ENCODE results near the gene ITGAD.

The ITGAD gene

DNA sequence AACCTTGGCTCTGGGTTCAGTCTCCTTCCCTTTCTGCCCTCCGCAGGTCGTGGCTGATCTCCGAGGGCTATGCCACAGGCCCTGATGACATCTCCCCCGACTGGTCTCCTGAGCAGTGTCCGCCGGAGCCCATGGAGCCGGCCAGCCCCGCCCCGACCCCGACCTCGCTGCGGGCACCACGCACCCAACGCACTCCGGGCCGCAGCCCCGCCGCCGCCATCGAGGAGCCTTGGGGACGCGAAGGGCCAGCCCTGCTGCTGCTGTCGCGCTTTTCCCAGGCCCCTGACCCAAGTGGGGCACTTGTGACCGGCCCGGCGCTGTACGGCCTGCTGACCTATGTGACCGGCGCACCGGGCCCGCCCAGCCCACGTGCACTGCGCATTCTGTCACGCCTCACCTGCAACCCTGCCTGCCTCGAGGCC lies 71.2 kb downstream of the ITGAD start:
- H3K9me3 Mint-ChIP-seq = no peaks in the 10 kb centered on the region
- H3K27ac Mint-ChIP-seq = no peak overlapping the region
- H3K4me3 Mint-ChIP-seq = no peak overlapping the region
- peaks cover 24% of the 10 kb centered on the region for H3K4me1 Mint-ChIP-seq (ENCODE audit: low read depth)
- H3K36me3 Mint-ChIP-seq (ENCODE audit: low read depth) = peaks cover 34% of the 10 kb centered on the region
- no peaks in the 10 kb centered on the region for H3K27me3 Mint-ChIP-seq

DNA sequence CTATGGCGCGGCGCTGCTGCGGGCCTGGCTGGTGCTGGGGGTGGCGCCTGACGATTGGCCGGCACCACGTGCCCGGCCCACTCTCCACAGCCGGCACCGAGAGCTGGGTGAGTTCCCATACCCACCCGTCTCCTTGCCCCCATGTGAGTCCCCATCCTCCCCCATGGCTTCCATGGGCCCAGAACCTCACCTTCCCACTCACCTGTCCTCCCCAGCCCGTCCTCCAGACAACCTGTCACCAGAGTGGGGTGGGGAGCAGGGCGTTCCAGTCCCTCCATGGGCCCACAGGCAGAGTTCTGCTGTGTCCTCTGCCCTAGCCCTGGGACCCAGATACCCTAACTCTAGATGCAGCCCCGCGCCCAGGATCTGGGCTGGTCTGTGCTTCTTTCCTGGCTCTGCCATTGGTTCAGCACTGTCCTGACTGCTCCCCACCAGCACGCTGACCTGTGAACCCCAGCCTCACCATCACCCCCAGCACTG lies 71.7 kb downstream of the ITGAD start:
- peaks cover 24% of the 10 kb centered on the region for H3K4me1 Mint-ChIP-seq (ENCODE audit: low read depth)

DNA sequence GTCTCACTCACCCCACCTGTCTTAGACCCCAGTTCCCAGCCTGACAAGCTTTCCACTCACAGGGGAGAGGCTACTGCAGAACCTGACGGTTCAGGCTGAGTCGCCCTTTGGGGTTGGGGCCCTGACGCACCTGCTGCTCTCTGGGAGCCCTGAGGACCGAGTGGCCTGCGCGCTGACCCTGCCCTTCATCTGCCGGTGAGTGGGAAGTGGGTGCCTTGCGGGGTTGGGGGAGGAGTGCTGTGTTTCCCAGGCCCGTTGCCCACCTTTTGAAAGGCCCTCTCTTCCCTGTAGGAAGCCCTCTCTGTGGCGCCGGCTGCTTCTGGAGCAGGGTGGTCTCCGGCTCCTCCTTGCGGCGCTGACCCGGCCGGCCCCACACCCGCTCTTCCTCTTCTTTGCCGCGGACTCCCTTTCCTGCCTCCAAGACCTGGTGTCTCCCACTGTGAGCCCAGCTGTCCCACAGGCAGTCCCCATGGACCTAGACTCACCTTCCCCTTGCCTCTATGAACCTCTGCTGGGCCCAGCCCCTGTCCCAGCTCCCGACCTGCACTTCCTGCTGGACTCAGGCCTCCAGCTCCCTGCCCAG lies 72.7 kb downstream of the ITGAD start:
- Mint-ChIP-seq H3K4me3 (no peak overlapping the region), H3K36me3 (ENCODE audit: low read depth) (peaks cover 34% of the 10 kb centered on the region), H3K9me3 (no peaks in the 10 kb centered on the region), H3K4me1 (ENCODE audit: low read depth) (peaks cover 14% of the 10 kb centered on the region), H3K27me3 (peaks cover 5% of the 10 kb centered on the region), H3K27ac (no peak overlapping the region)

More for the DNA sequence above, 71.7 kb downstream of the ITGAD start:
- Mint-ChIP-seq H3K36me3 (ENCODE audit: low read depth) (peaks cover 34% of the 10 kb centered on the region), H3K4me3 (no peak overlapping the region), H3K9me3 (no peaks in the 10 kb centered on the region), H3K27ac (no peak overlapping the region), H3K27me3 (no peaks in the 10 kb centered on the region)

DNA sequence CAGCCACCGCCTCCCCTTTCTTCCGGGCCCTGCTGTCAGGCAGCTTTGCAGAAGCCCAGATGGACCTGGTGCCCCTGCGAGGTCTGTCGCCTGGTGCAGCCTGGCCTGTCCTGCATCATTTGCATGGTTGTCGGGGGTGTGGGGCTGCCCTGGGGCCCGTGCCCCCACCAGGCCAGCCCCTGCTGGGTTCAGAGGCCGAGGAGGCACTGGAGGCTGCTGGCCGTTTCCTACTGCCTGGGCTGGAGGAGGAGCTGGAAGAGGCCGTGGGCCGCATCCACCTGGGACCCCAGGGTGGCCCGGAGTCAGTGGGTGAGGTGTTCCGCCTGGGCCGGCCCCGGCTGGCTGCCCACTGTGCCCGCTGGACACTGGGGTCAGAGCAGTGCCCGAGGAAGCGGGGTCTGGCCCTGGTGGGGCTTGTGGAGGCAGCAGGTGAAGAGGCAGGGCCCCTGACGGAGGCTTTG lies 73.3 kb downstream of the ITGAD start:
- Mint-ChIP-seq H3K27me3 (peaks cover 11% of the 10 kb centered on the region), H3K9me3 (no peaks in the 10 kb centered on the region), H3K4me3 (no peak overlapping the region), H3K4me1 (ENCODE audit: low read depth) (peaks cover 8% of the 10 kb centered on the region), H3K36me3 (ENCODE audit: low read depth) (peaks cover 34% of the 10 kb centered on the region), H3K27ac (peak overlapping the region; percentile 49)

DNA sequence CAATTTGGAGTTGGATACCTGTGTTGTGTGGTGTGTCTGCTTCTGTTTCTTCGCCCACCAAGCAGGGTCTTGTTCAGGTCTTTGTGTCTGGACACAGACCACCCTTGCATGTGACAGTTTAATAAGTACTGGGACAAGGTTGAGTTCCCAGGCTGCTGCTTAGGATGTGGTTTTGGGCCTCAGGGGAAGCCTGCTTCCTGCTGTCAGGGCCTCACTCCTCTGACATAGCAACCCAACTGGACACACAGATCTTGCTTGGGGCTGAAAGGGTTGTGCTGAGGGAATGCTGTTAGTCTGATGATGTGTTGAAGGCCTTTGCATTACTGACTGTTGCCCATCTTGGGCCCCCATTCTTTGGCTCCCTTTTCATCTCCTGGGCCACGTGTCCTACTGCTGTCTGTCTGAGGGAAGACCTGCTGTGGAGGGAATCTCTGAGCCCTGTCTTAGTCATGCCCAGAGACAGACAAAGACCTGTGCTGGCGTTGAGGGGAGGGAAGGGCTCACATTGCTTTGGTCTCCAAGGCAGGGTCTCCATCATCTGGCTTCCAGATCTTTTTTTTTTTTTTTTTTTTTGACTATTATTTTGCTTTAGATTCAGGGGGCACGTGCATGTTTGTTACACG lies 74.1 kb downstream of the ITGAD start:
- Mint-ChIP-seq H3K4me3 (no peak overlapping the region), H3K27ac (peak overlapping the region; percentile 49), H3K27me3 (peaks cover 14% of the 10 kb centered on the region), H3K36me3 (ENCODE audit: low read depth) (peaks cover 34% of the 10 kb centered on the region), H3K9me3 (no peaks in the 10 kb centered on the region), H3K4me1 (ENCODE audit: low read depth) (peaks cover 8% of the 10 kb centered on the region)

DNA sequence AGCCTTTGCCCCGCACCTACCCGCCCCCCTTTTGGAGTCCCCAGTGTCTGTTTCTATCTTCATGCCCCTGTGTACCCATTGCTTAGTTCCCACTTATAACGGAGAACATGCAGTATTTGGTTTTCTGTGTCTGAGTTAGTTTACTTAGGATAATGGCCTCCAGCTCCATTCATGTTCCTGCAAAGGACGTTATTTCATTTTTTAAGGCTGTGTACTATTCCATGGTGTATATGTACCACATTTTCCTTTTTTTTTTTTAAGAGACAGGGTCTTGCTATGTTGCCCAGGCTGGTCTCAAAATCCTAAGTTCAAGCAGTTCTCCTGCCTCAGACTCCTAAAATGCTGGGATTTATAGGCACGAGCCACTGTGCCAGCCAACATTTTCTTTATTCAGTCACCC lies 74.7 kb downstream of the ITGAD start:
- H3K4me1 Mint-ChIP-seq (ENCODE audit: low read depth) = peaks cover 14% of the 10 kb centered on the region
- H3K4me3 Mint-ChIP-seq = no peak overlapping the region
- no peak overlapping the region for H3K27ac Mint-ChIP-seq

DNA sequence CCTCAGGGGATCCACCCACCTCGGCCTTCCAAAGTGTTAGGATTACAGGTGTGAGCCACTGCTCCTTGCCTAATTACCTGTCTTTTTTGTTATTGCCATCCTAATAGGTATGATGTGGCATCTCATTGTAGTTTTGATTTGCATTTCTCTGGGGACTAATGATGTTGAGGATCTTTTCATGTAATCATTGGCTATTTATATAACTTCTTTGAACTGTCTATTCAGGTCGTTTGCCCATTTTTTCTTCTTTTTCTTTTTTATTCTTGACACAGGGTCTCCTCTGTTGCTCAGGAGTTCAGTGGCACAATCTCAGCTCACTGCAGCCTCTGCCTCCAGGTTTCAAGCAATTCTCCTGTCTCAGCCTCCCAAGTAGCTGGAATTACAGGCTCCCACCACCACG lies 77.5 kb downstream of the ITGAD start:
- H3K4me3 Mint-ChIP-seq = no peak overlapping the region
- H3K4me1 Mint-ChIP-seq (ENCODE audit: low read depth) = peaks cover 17% of the 10 kb centered on the region
- no peaks in the 10 kb centered on the region for H3K9me3 Mint-ChIP-seq
- H3K27me3 Mint-ChIP-seq = peaks cover 24% of the 10 kb centered on the region
- H3K27ac Mint-ChIP-seq = peak overlapping the region; percentile 40
- H3K36me3 Mint-ChIP-seq (ENCODE audit: low read depth) = peaks cover 15% of the 10 kb centered on the region

More for the DNA sequence above, 74.7 kb downstream of the ITGAD start:
- peaks cover 19% of the 10 kb centered on the region for H3K27me3 Mint-ChIP-seq
- H3K36me3 Mint-ChIP-seq (ENCODE audit: low read depth) = peaks cover 32% of the 10 kb centered on the region
- H3K9me3 Mint-ChIP-seq = no peaks in the 10 kb centered on the region

DNA sequence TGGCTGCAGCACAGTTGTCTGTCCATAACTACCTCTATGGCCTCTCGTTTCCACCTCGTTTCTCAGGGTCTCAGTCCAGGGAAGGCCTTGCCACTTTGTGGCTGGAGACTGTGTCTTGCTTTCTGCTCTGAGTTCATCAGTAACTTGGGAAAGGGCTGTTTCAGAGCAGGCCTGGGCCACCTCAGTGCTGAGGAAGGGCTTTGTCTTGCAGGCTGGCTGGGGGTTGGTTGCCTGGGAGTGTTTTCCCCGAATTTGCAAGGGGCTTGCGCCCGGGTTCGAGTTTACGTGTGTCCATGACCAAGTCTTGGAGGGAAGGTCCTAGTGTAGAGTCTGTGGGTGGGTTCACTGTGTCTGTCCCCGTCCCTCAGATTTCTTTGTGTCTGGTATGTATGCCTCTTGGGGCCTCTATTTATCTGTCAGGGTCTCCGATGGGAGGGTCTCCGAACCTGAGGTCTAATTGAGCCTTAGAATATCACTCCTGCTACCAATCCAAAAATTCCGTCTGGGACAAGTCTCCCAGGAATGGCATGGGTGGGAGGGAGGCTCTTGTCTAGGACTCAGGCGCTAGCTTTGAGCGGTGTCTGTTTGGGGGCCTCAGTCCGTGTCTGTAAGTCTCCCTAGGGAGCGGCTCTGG lies 78.2 kb downstream of the ITGAD start:
- H3K4me3 Mint-ChIP-seq = no peak overlapping the region
- no peak overlapping the region for H3K27ac Mint-ChIP-seq
- peaks cover 24% of the 10 kb centered on the region for H3K4me1 Mint-ChIP-seq (ENCODE audit: low read depth)
- no peaks in the 10 kb centered on the region for H3K9me3 Mint-ChIP-seq
- H3K27me3 Mint-ChIP-seq = peaks cover 24% of the 10 kb centered on the region
- H3K36me3 Mint-ChIP-seq (ENCODE audit: low read depth) = peaks cover 11% of the 10 kb centered on the region

DNA sequence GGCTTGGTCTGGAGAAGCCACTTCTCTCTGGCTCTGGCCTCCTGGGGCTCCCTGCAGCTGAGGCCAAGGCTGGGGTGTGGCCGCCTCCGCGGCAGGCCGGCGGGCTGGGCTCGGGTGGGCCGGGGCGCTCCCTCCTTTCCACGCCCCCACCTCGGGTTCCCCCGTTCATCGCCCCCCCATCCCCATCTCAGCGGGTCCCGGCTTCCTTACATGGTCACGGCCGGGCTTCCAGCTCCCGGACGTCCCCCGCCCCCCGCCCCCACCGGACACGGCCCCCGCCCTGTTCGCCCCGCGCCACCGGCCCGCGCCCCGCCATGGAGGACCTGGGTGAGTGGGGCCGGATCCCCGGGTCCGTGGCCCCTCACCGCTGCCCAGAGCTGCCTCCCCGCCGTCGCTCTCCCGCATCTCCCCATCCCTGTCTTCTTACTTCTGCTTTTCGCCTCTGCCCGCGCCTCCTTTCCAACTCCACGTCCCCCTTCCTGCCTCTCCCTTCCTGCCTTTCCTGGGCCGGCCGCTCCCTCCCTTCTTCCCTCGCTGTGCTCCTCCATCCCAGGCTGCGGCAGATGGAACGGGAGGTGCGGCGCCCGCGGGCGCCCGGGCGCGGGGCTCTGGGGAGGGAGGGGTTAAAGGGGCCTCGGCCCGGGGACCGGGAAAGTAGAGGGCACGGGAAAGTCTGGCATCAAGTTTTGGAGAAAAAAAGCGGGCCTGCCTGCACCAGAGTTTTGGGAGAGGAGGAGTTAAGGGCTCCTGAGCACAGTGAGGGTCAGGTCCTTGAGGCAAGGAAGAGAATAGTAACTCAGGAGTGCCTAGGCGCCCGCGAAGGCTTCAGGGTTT lies 79.0 kb downstream of the ITGAD start, which contains the start of gene TGFB1I1:
Gene TGFB1I1 (plus strand): TSS at position 278 of the 834 bp plus-strand sequence. CDS start 37 bp downstream, at position 315.
- Mint-ChIP-seq H3K36me3 (ENCODE audit: low read depth) (peaks cover 6% of the 10 kb centered on the region), H3K27me3 (peaks cover 24% of the 10 kb centered on the region), H3K4me1 (ENCODE audit: low read depth) (peaks cover 24% of the 10 kb centered on the region), H3K27ac (no peak within 1 kb of the TSS), H3K4me3 (peak within 1 kb of the TSS; percentile 41), H3K9me3 (no peaks in the 10 kb centered on the region)

DNA sequence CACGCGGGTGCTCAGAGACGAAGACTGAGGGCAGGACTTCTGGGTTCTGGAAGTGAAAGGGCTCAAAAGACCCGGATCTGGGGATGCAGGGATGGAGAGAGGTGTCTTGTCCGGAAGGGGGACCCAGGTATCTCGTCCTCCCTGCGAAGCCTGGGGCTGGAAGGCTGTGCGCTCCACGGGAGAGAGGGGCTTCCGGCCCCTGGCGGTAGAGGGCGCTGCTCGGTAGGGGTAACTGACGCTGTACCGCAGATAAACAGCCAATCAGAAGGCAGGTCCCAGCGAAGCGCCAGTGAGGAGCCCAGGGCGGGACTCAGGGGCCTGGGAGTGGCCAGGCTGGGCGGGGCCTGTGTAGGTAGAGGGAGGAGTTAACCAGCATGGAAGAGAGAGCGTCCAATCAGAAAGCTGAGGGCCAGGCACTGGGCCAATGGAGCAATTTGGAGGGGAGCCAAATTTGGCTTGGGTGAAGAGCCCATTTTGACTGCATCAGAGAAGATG lies 79.6 kb downstream of the ITGAD start:
- Mint-ChIP-seq H3K27ac (no peak overlapping the region), H3K9me3 (no peaks in the 10 kb centered on the region), H3K4me1 (ENCODE audit: low read depth) (peaks cover 22% of the 10 kb centered on the region), H3K4me3 (peak overlapping the region; percentile 41), H3K36me3 (ENCODE audit: low read depth) (peaks cover 3% of the 10 kb centered on the region), H3K27me3 (peaks cover 24% of the 10 kb centered on the region)

DNA sequence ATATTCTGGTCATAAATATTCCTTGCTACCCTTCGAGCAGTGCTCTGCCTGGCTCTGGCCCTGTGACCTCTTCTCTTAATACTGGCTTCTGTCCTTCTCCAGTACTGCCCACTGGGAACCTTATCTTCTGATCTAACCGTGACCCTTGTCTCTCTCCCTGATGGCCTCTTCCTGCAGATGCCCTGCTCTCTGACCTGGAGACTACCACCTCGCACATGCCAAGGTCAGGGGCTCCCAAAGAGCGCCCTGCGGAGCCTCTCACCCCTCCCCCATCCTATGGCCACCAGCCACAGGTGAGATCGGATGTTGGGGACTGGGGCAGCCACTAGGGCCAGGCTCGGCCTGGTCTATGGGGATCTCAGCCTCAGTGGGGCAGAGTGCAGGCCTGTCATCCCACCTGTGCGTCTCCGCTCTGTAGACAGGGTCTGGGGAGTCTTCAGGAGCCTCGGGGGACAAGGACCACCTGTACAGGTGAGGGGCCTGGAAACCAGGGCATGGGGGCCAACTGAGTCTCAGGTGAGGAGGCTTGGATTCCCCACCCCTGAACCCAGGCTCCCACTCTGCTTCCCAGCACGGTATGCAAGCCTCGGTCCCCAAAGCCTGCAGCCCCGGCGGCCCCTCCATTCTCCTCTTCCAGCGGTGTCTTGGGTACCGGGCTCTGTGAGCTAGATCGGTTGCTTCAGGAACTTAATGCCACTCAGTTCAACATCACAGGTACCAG lies 80.3 kb downstream of the ITGAD start:
- peaks cover 24% of the 10 kb centered on the region for H3K27me3 Mint-ChIP-seq
- no peak overlapping the region for H3K4me3 Mint-ChIP-seq
- no peaks in the 10 kb centered on the region for H3K36me3 Mint-ChIP-seq (ENCODE audit: low read depth)
- H3K9me3 Mint-ChIP-seq = no peaks in the 10 kb centered on the region
- H3K27ac Mint-ChIP-seq = no peak overlapping the region
- H3K4me1 Mint-ChIP-seq (ENCODE audit: low read depth) = peaks cover 27% of the 10 kb centered on the region

DNA sequence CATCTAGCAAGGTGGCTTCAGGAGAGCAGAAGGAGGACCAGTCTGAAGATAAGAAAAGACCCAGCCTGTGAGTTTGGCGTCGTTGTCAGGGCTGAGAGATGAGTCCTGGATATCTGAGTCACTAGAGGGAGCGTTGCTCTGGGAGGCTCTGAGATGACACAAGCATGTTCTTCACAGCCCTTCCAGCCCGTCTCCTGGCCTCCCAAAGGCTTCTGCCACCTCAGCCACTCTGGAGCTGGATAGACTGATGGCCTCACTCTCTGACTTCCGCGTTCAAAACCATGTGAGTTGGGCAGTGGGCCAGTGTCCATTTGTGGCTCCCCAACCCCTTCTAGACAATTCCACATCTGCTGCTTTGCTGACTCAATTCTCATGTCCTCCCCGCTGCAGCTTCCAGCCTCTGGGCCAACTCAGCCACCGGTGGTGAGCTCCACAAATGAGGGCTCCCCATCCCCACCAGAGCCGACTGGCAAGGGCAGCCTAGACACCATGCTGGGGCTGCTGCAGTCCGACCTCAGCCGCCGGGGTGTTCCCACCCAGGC lies 81.1 kb downstream of the ITGAD start:
- H3K9me3 Mint-ChIP-seq = no peaks in the 10 kb centered on the region
- peaks cover 27% of the 10 kb centered on the region for H3K4me1 Mint-ChIP-seq (ENCODE audit: low read depth)
- no peaks in the 10 kb centered on the region for H3K36me3 Mint-ChIP-seq (ENCODE audit: low read depth)
- H3K4me3 Mint-ChIP-seq = no peak overlapping the region
- H3K27ac Mint-ChIP-seq = no peak overlapping the region
- H3K27me3 Mint-ChIP-seq = peaks cover 24% of the 10 kb centered on the region

DNA sequence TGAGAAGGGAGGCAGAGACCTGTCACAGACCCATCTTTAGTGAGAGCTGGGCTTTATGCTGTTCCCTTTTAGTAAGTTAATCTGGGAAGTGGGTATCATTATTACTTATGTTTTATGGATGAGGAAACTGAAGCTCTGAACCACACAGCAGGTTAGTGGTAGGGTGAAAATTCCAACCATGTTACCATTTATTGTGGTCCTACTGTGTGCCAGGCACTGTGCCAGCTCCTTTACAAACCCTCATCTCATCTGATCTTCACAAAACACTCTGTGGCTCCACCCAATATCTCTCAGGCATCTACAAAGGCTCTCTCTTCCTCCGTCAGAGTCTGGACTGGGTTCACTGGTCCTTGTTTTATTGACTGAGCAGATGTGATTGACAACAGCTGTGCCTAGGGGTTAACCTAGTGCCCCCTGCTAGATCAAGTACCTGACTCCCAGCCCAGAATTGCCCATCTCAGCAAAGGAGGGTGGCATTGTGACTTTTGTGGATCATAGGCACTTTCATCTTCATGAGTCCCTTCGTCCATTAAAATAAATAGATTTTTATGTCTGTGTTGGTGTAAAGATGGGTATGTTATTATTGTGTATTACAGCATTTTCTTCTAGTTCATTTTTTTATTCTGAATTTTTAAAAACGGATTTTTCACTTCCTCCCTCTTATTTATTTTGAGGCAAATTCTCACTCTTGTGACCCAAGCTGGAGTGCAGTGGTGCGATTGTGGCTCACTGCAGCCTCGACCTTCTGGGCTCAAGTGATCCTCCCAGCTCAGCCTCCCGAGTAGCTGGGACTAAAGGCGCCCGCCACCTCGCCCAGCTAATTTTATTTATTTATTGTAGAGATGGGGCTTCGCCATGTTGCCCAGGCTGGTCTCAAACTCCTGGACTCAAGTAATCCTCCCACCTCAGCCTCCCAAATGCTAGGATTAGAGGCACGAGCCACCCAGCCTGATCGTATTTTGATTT lies 81.9 kb downstream of the ITGAD start:
- Mint-ChIP-seq H3K36me3 (ENCODE audit: low read depth) (no peaks in the 10 kb centered on the region), H3K4me1 (ENCODE audit: low read depth) (peaks cover 27% of the 10 kb centered on the region), H3K9me3 (no peaks in the 10 kb centered on the region), H3K27me3 (peaks cover 24% of the 10 kb centered on the region), H3K4me3 (no peak overlapping the region), H3K27ac (no peak overlapping the region)

Data from stimulated activated naive CD8-positive, alpha-beta T cell treated with anti-CD3 and anti-CD28 coated beads, Interleukin-15, Interleukin-2, amounts not matched to agents 100 ng/mL and 50 ng/mL, for 24 hours (primary cell).